ENCODE measurements around the gene VPS13D.
A peak's percentile ranks its signal among the peaks of the same experiment; 100 is the strongest.
"Not testable (repeated sequence)": the region's sequence is repeated elsewhere in the genome, so short reads cannot be mapped to it uniquely, and the experiment has no call there.

VPS13D gene

DNA sequence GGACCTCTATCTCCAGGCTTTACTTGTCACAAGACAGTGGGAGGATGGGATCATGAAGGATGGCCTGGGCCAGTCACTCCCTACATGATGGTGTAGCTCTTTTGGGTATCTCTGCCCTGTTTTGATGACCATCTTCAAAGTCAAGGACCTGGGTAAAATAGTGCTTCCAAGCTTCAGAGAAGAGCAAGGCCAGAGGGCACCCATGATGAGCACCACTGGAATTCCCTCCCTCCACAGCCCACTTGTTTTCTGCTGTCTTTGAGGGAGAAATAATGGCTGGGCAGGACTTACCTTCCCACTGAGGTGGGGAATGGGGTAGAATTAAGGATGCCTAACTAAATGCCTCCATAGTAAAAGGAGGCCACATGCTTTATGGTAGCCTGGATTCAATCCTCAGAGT is 222.4 kb downstream of the VPS13D start:
- DNase-seq (ENCODE audit: low read depth): no peak

DNA sequence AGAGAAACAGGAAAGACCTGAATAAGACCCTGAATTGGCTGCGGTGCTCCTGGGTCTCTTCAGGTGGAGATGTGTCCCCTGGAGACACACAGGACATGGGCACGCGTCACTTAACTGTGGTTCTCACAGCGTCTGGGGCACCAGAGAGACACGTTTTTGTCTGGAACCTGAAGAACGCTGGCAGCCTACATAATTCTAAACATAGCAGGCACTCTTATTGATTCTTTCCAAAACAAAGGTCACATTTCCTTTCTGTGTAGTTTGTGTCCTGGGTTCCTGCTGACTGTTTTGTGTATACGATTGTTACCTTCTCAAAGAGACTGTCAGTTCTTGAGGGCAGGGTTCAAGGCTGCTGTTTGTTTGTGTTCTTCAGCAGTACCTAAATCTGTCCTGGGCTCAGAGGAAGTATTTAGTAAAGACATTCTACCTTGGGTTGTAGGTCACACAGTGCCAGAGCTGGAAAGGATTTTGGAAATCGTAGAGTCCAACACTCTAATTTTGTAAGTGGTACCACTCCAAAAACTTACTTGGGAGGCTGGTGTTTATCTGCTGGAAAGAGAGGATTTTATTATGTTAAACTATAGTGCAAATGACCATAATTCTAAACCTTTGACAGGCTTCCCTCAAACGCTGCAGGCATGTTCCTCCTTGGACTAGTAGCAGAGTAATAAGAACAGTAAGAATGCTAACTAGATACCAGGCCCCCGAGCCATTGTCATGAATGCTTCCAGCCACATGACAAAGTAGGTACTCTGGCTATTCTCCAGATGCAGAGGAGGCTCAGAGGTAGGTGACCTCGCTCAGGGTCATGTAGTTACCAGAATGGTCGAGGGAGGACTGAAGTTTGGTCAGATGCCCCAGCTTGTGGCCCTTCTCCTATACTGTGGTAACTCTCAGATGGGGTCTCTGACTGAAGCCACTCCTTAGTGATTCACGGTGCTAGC is 223.8 kb downstream of the VPS13D start:
- DNase-seq (ENCODE audit: low read depth): no peak

GRCh38 chr1:12454406-12455391 is 224.9 kb downstream of the VPS13D start:
- peak; percentile 94 for DNase-seq (ENCODE audit: low read depth)

GRCh38 chr1:12456081-12456480 is 226.3 kb downstream of the VPS13D start:
- not testable (repeated sequence) for DNase-seq (ENCODE audit: low read depth)

DNA sequence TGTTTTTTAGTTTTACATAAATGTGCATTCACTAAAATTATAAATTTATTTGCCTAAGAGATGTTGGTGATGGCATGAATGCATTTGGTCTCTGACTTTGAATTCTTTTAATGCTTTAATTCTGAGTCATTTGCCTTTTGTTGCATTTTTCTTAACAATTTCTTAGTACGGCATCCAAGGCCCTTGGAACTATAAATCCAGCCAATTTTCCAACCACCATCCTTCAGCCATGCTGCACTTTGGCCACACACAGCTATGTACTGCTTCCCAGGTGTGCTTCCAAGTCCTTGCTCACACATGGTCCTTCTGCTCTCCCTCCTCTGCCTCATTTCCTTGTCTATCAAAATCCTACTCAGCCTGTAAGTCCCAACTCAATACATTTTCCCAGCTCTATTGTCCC is 227.1 kb downstream of the VPS13D start:
- peak; percentile 79 for DNase-seq (ENCODE audit: low read depth)

GRCh38 chr1:12457771-12458170 is 227.9 kb downstream of the VPS13D start:
- peak; percentile 79 for DNase-seq (ENCODE audit: low read depth)

- DNase-seq (ENCODE audit: low read depth): peak; percentile 56
Observed at GRCh38 chr1:12458571-12458970, 228.7 kb downstream of the VPS13D start.

GRCh38 chr1:12460121-12460520 is 230.3 kb downstream of the VPS13D start:
- no peak for DNase-seq (ENCODE audit: low read depth)

- peak; percentile 73 for DNase-seq (ENCODE audit: low read depth)
Observed at GRCh38 chr1:12460911-12461621, 231.2 kb downstream of the VPS13D start.

- no peak for DNase-seq (ENCODE audit: low read depth)
Observed at GRCh38 chr1:12461754-12462153, 231.9 kb downstream of the VPS13D start.

DNA sequence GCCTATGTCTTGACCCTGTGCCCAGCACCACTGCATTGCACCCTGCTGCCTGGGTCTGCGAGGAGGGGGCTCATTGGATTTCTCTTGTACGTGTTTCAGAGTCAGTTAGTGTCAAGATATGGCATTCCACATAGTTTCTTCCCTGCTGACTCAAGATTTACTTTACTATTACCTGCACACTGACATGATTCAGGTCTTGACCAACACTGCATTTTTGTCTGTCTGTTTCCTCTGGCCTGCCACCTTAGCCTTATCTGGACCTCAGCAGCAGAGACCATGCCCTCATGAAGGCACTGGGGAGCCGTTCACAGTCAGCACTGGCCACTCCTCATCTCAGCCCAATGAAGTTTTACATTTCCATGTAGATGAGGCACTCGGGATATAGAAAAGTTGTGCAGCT is 232.8 kb downstream of the VPS13D start:
- no peak for DNase-seq (ENCODE audit: low read depth)

DNA sequence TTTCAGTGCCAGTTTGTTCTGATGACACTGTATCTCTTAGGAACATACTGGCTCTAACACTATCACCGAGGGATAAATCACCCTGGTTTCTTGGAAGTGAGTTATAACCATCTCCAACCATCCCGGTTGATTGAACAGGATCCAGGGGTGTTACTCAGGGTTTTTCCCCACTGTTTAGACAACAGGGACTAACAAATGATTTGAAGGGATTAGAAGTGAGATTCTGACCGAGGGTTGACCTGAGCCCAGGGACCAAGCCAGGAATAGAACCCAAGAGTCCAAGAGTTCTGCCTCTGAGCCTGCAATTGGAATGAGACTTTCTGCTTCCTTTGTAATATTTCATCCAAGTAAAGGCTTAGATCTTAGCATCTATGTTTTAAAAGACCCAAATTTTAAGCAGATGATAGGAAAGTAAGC is 234.2 kb downstream of the VPS13D start:
- DNase-seq (ENCODE audit: low read depth): peak; percentile 73

- peak; percentile 99 for DNase-seq (ENCODE audit: low read depth)
Observed at GRCh38 chr1:12464598-12465056, 234.8 kb downstream of the VPS13D start.

- no peak for DNase-seq (ENCODE audit: low read depth)
Observed at GRCh38 chr1:12465126-12465525, 235.3 kb downstream of the VPS13D start.

GRCh38 chr1:12466816-12467215 is 237.0 kb downstream of the VPS13D start:
- DNase-seq (ENCODE audit: low read depth): no peak

DNA sequence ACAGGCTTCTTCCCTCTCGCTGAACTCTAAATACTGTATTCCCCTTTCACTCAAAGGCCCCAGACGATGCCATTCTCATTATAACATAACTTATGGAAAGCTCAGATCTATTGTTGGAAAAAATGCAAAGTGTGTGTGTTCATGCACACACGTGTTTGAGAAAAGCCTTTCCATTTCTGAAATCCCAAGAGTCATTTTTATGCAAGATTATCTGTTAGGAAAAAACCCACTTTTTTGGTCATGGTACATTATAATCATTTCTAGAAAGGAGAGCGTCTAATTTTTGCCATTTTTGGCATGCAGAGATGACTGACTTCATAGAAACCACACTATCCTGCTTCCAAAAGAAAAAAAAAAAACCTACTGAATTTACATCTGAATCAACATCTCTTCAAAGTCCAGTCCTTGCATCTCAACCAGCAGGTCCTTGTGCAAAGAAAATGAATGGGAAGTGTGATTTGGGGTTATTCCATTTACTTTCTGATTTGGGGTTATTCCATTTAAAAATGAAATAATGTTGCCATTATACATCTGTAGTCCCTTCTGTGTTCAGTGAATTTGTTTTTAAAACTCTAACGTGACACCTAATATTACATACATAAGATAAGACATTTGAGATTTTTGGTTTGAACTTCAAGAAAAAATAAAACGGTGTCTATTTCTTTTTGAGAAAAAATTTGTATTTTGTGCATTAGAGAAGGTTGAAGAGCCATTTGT is 237.9 kb downstream of the VPS13D start:
- DNase-seq (ENCODE audit: low read depth): no peak

DNA sequence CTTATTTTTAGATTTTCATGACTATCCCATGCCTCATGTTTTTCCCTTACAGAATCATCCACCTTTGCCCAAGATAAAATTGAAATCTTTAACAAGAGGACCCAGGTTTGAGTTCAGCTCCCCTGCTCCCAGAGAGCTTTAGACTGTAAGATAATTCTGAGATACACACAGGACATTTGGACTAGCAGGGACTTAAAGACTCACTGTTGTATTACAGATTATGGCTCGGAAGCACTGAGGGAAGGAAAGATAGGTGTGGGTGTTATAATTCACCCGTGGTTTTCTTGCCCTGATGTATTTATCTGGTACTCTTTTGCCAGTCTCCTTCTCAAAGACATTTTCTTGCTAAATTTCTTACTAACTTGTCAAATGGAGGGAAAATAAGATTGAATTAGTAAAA is 238.5 kb downstream of the VPS13D start:
- no peak for DNase-seq (ENCODE audit: low read depth)

GRCh38 chr1:12469493-12469892 is 239.7 kb downstream of the VPS13D start:
- DNase-seq (ENCODE audit: low read depth): peak; percentile 40

DNA sequence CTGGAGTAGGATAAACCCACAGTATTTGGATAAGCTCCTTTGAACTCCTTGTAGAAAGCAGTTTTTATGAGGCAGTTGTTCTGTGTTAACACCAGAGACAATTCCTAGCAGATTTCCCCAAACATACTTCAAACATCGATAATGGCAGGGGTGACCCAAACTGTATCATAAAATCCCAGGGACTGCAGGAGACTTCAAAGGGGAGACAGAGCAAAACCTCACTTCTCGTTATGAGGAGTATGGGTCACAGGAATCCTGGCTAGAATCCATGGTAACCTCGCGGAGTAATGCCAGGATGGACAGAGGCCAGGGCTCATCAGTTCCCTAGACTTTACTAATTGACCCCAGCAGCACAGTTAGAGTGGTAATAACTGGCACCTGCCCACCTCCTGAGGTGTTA is 240.2 kb downstream of the VPS13D start:
- DNase-seq (ENCODE audit: low read depth): no peak

DNA sequence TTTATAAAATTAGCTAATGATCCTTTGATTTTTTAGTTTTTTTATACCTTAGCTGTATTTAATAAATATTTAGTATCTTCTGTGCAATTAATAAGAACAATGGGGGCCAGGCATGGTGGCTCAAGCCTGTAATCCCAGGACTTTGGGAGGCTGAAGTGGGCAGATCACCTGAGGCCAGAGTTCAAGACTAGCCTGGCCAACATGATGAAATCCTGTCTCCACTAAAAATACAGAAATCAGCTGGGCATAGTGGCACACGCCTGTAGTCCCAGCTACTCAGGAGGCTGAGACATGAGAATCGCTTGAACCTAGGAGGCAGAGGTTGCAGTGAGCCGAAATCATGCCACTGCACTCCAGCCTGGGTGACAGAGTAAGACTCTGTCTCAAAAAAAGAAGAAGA is 241.1 kb downstream of the VPS13D start:
- DNase-seq (ENCODE audit: low read depth): not testable (repeated sequence)

DNA sequence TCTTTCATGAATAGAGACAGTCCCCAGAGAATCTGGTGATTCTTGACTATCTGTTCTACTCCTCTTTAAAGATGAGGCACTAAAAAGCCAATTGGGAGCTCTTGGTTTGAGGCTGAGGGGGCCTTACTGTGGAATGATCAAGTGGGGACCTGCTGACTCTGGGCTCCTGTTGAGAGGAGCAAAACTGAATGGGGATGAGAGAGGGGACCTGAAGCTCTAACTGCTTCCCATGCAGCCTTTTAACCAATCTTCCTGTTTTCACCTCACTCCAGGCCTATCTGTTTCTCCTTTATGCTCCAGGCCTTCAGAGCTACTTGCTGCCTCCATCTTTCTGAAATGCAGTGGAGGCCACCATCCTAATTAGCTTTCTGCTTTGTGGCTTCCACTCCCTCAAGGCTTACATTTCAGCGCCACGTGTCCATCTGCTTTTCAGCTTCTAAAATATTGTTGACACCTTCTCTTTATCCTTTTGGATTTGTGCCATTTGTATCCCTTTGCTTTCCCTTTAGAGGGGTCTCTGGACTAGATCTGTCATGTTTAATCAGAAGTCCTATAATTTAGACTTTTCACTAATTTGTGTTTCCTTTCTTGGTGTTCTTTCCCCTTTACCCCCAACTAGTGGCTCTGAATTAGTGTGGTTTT is 242.4 kb downstream of the VPS13D start:
- DNase-seq (ENCODE audit: low read depth): no peak

All from iris pigment epithelial cell (primary cell).